ENCODE results near the gene ARHGDIB.

- TF ChIP-seq MXD4 (CRISPR knock-in tag; IDR thresholded peaks at IDR 0.05; ENCODE audit: borderline replicate concordance) (no peak), CTCF (IDR thresholded peaks at IDR 0.05) (no peak), ZNF425 (CRISPR knock-in tag; conservative IDR thresholded peaks at IDR 0.05) (no peak), IRF1 (CRISPR knock-in tag; IDR thresholded peaks at IDR 0.05) (no peak), USF2 (CRISPR knock-in tag; IDR thresholded peaks at IDR 0.05) (no peak), MAX (CRISPR knock-in tag; IDR thresholded peaks at IDR 0.05) (no peak), SOX15 (CRISPR knock-in tag; IDR thresholded peaks at IDR 0.05) (no peak)
These were observed 28.4 kb upstream of the ARHGDIB start for GRCh38 chr12:14989790-14990189.

Measured in WTC11 (cell line).